Adrenal gland (tissue), 12 donors: ENCODE measurements around the gene RAD51B. TPM values are rescaled to one million over a fixed set of nuclear protein-coding genes. Genes with fewer than 3 reads are reported as not detected.
"Not testable (repeated sequence)": the region's sequence is repeated elsewhere in the genome, so short reads cannot be mapped to it uniquely, and the experiment has no call there.

ENCODE experiments used
- DNase-seq, 7 donors: peaks; one replicate each; pipeline ENCODE4 v3.0.0-alpha.2; 2019 to 2020
- H3K27ac ChIP-seq, 5 donors: fragments of 200-600 bp; sonication (generic) in 4 of 5; 1 replicate in 3 of 5; 2 replicates in 2 of 5; pipeline versions ENCODE4 v1.5.1 to v1.8.0; 2016 to 2020; ENCODE audit warnings: mild to moderate bottlenecking in 1 of 5
- H3K27me3 ChIP-seq: fragments of 200-600 bp; 2 replicates; pipeline ENCODE4 v1.8.0; 2021
- H3K36me3 ChIP-seq, 2 donors: fragments of 200-600 bp; replicated peaks in 1 of 2; 1 replicate in 1 of 2; 2 replicates in 1 of 2; pipeline versions ENCODE4 v1.5.1 to v1.8.0; 2018 to 2022
- H3K4me1 ChIP-seq, 2 donors: fragments of 200-600 bp; replicated peaks in 1 of 2; 1 replicate in 1 of 2; 2 replicates in 1 of 2; pipeline versions ENCODE4 v1.5.1 to v1.8.0; 2018 to 2021
- H3K4me3 ChIP-seq, 4 donors: fragments of 200-600 bp; sonication (generic) in 3 of 4; one replicate each; pipeline ENCODE4 v1.5.1; 2016 to 2018
- H3K9me3 ChIP-seq, 3 donors: fragments of 200-600 bp; sonication (generic) in 1 of 3; replicated peaks in 1 of 3; 1 replicate in 2 of 3; 2 replicates in 1 of 3; pipeline versions ENCODE4 v1.5.1 to v1.8.0; 2016 to 2021
- CTCF ChIP-seq, 6 experiments: fragments of 450-650 bp in 4 of 6; fragments of 200-600 bp in 2 of 6; sonication (generic) in 1 of 6; IDR thresholded peaks; 1 replicate in 5 of 6; 2 replicates in 1 of 6; pipeline versions ENCODE4 v1.5.1 to v1.8.0; 2016 to 2021; ENCODE audit warnings: antibody characterized with exemption in 6 of 6, mild to moderate bottlenecking in 2 of 6, moderate library complexity in 1 of 6
- POLR2A ChIP-seq, 2 donors: fragments of 450-650 bp; IDR thresholded peaks; one replicate each; pipeline ENCODE4 v1.6.1; 2017; ENCODE audit warnings: antibody characterized with exemption in 2 of 2, mild to moderate bottlenecking in 2 of 2, moderate library complexity in 1 of 2
- WGBS, 4 donors: extraction: QIAGEN DNeasy Blood & Tissue Kit in 2 of 4; methylation state at CpG; one replicate each; pipeline versions ENCODE4 v1.1.5 to v1.1.7; 2013 to 2017; 5-methylcytosine and 5-hydroxymethylcytosine counted together
- intact Hi-C, 2 donors: fragments of 100-400 bp; cut with DNase I; formaldehyde crosslinking; loops; one replicate each; pipeline versions ENCODE4 v1.14.1 to v1.15.0; 2022 to 2023
- polyA plus RNA-seq, 3 donors: library from polyadenylated mRNA; stranded (reverse); fragments of 200-250 nt in 2 of 3; fragments of 350-450 nt in 1 of 3; fragmentation: Illumina TruSeq in 1 of 3; extraction: RNeasy Lipid Tissue Mini Kit (QIAGEN cat#74804) in 1 of 3; gene quantifications; one replicate each; pipeline ENCODE4 v1.2.3, GENCODE V29; 2013 to 2014
- total RNA-seq, 9 donors: library from RNA; depleted of rRNA in 4 of 9; stranded (reverse); fragments of >200 nt in 4 of 9; fragments of 120-200 nt in 1 of 9; fragmentation: NEBNext Ultra II Directional in 1 of 9; extraction: Animal tissue kit (Norgen Biotek cat#: 25700) in 1 of 9; gene quantifications; one replicate each; pipeline versions ENCODE4 v1.1.0 to v1.2.4, GENCODE V29; 2013 to 2023
- donor health status: healthy with polysubstance abuse.
- donor health status: Bipolar disorder and iron deficiency.
- donor health status: DM: yes; HTN: yes; CAD: no.
- donor health status: DM: no; HTN: no; CAD: no.
- donor health status: DM: no; HTN: no; CAD: no.
- donor health status: DM: yes; HTN: yes; CAD: no.

RAD51B gene
- total and polyA plus RNA-seq, 12 donors: 2.3 to 24.6 (median 12.4) TPM

GRCh38 chr14:68424443-68425172 lies 605.0 kb downstream of the RAD51B start:
- no peak for DNase-seq
- intact Hi-C loops: no loop called here
- no peaks in the 10 kb centered on the region for H3K9me3 ChIP-seq
- 47 to 98% (median 57%) methylated on average over 2 of the region's 2 CpGs for WGBS, 4 donors
- no peaks in the 10 kb centered on the region for H3K4me1 ChIP-seq
- no peaks in the 10 kb centered on the region for H3K27me3 ChIP-seq
- H3K4me3 ChIP-seq: no peak overlapping the region
- H3K36me3 ChIP-seq: no peaks in the 10 kb centered on the region
- H3K27ac ChIP-seq: no peak overlapping the region
- no peak for TF ChIP-seq CTCF (IDR thresholded peaks at IDR 0.05)
- no peak for TF ChIP-seq POLR2A (IDR thresholded peaks at IDR 0.05)

GRCh38 chr14:68426661-68427549 lies 607.3 kb downstream of the RAD51B start:
- Histone ChIP-seq H3K27ac (no peak overlapping the region), H3K4me1 (no peaks in the 10 kb centered on the region), H3K27me3 (no peaks in the 10 kb centered on the region), H3K9me3 (no peaks in the 10 kb centered on the region), H3K4me3 (no peak overlapping the region), H3K36me3 (no peaks in the 10 kb centered on the region)
- WGBS, 4 donors: 84 to 91% (median 89%) methylated on average over 5 to 6 of the region's 6 CpGs
- no peak for DNase-seq
- no peak for TF ChIP-seq POLR2A (IDR thresholded peaks at IDR 0.05)
- intact Hi-C loops: no loop called here

DNA sequence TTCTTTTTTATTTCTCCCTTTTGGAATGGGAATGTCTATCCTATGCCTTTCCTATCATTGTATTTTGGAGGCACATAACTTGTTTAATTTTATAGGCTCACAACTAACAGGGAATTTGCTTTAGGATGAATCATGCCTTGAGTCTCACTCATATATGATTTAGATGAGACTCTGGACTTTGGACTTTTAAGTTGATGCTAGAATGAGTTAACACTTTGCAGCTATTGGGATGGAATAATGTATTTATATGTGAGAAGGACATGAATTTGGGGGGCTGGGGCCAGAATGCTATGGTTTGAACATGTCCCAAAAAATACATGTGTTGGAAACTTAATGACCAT lies 607.9 kb downstream of the RAD51B start:
- no peak for DNase-seq
- Histone ChIP-seq H3K36me3 (no peaks in the 10 kb centered on the region), H3K9me3 (no peaks in the 10 kb centered on the region)

GRCh38 chr14:68428900-68429299 lies 609.3 kb downstream of the RAD51B start:
- H3K27ac ChIP-seq, H3K36me3 ChIP-seq, H3K4me1 ChIP-seq, DNase-seq, H3K27me3 ChIP-seq, intact Hi-C loops, H3K9me3 ChIP-seq, H3K4me3 ChIP-seq: not testable (repeated sequence)
- WGBS, 4 donors: 95 to 100% (median 98%) methylated on average over 5 of the region's 5 CpGs

More for the DNA sequence above, 607.9 kb downstream of the RAD51B start:
- Histone ChIP-seq H3K27ac (no peak overlapping the region), H3K4me1 (no peaks in the 10 kb centered on the region), H3K27me3 (no peaks in the 10 kb centered on the region), H3K4me3 (no peak overlapping the region)
- intact Hi-C loops: no loop called here
- TF ChIP-seq CTCF (IDR thresholded peaks at IDR 0.05) (no peak), POLR2A (IDR thresholded peaks at IDR 0.05) (no peak)

GRCh38 chr14:68434173-68434572 lies 614.6 kb downstream of the RAD51B start:
- H3K9me3 ChIP-seq, H3K4me1 ChIP-seq, intact Hi-C loops, H3K36me3 ChIP-seq, H3K27me3 ChIP-seq, H3K27ac ChIP-seq, DNase-seq, H3K4me3 ChIP-seq: not testable (repeated sequence)
- 81 to 100% (median 86%) methylated on average over 5 to 6 of the region's 6 CpGs for WGBS, 4 donors

DNA sequence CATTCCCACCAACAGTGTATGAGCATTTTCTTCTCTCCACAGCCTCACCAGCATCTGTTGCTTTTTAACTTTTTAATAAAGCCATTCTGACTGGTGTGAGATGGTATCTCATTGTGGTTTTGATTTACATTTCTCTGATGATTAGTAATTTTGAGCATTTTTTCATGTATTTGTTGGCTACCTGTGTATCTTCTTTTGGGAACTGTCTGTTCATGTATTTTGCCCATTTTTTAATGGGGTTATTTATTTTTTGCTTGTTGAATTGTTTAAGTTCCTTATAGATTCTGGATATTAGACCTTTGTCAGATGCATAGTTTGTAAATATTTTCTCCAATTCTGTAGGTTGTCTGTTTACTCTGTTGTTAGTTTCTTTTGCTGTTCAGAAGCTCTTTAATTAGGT lies 616.1 kb downstream of the RAD51B start:
- H3K27me3 ChIP-seq, DNase-seq: not testable (repeated sequence)

More for the DNA sequence above, 616.1 kb downstream of the RAD51B start:
- H3K36me3 ChIP-seq, H3K27ac ChIP-seq, H3K4me3 ChIP-seq, H3K4me1 ChIP-seq, H3K9me3 ChIP-seq, intact Hi-C loops: not testable (repeated sequence)
